H1 (cell line): Measurements from ENCODE around the gene CALHM3. TPM values are rescaled to one million over a fixed set of nuclear protein-coding genes. Genes with fewer than 3 reads are reported as not detected.

Experiments used
- CREB1 ChIP-seq: IDR thresholded peaks from 2 replicates; pipeline ENCODE4 v1.6.1; 2012; ENCODE audit warnings: inconsistent platforms
- polyA plus RNA-seq, 7 experiments: library from polyadenylated mRNA; depleted of rRNA in 3 of 7; stranded (reverse) in 5 of 7; unstranded in 2 of 7; fragments of >200 nt in 5 of 7; fragments of 200-250 nt in 2 of 7; gene quantifications; 1 replicate in 5 of 7; 2 replicates in 1 of 7; 4 replicates in 1 of 7; pipeline versions ENCODE4 v1.2.1 to v1.2.3, GENCODE V29; 2011 to 2013; ENCODE audit warnings: missing spikeins in 2 of 7, mixed read lengths in 2 of 7
- total RNA-seq: library from RNA; stranded (reverse); fragmentation: NEBNext Ultra II Directional; extraction: Animal tissue kit (Norgen Biotek cat#: 25700); gene quantifications from 2 replicates; pipeline ENCODE4 v1.2.1, GENCODE V29; 2021

The CALHM3 gene
- total and polyA plus RNA-seq, 2 of the 8 experiments (the other 6 are each of a cell fraction or from before 2014, with no cell fraction given) = 0.17 to 0.60 TPM

DNA sequence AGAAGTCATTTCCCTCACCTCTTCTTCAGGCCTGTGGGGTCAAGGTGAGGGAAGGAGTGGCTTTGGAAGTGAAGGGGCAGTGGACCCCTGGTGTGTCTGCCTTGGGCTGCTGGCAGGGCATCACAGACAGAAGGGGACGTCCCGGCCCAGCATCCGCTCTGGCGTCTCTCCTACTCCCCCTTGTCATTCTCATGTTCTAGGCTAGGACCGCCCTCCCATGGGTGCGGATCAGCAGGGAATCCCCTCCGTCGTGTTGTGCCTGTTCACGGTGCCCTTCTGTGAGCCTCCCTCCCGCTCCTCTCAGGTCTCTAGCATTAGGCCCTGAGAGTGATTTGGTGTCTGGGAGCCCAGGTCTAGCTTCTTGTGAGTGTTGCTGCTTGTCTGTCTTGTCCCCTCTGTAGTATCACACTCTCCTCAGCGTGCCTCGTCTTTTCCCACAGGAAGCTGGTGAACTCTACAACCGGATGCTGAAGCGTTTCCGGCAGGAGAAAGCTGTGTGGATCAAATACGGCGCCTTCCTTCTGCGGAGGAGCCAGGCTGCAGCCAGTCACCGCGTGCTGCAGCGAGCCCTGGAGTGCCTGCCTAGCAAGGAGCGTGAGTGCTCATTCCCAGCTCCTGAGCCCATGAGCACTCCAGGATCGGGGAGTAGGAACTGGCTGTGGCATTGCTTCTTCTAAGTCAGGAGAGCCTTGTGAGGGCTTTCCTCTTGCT lies 35.4 kb downstream of the CALHM3 start (continued):
- no peak for TF ChIP-seq CREB1
- TF ChIP-seq, all 59 proteins: peak for 0
